ENCODE measurements around the gene RPRM.

DNA sequence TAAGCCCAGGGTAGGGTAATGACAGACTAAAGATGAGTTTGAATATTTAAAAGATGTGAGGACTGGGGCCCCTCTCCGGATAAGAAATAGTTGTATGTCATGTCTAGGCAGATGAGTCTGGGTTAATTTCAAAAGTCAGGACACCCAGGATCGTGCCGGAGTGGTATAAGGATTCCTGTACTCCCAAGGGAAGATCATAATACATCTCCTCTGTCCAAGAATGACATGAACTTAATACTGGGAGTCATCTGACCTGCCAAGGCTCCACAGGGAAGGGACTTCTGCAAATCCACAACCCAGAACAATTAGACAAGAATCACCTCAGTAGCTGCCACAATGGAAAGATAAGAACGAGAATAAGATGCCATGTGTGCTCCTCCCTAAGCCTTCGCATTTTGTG is 17.1 kb downstream of the RPRM start:
- TF ChIP-seq, protein P1, sequence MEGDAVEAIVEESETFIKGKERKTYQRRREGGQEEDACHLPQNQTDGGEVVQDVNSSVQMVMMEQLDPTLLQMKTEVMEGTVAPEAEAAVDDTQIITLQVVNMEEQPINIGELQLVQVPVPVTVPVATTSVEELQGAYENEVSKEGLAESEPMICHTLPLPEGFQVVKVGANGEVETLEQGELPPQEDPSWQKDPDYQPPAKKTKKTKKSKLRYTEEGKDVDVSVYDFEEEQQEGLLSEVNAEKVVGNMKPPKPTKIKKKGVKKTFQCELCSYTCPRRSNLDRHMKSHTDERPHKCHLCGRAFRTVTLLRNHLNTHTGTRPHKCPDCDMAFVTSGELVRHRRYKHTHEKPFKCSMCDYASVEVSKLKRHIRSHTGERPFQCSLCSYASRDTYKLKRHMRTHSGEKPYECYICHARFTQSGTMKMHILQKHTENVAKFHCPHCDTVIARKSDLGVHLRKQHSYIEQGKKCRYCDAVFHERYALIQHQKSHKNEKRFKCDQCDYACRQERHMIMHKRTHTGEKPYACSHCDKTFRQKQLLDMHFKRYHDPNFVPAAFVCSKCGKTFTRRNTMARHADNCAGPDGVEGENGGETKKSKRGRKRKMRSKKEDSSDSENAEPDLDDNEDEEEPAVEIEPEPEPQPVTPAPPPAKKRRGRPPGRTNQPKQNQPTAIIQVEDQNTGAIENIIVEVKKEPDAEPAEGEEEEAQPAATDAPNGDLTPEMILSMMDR (IDR thresholded peaks at IDR 0.05): no peak
- TF ChIP-seq POLR2A (IDR thresholded peaks at IDR 0.05): no peak
